Central memory CD4-positive, alpha-beta T cell (primary cell): Measurements from ENCODE around the gene RIPOR2.
A peak's percentile ranks its signal among the peaks of the same experiment; 100 is the strongest.

Experiments
- DNase-seq: peaks from one replicate; pipeline ENCODE4 v3.0.0; 2022
- total RNA-seq, 3 experiments: gene quantifications; one replicate each; lab custom pipeline; 2026; lab: John Stamatoyannopoulos, UW

Gene RIPOR2
- 61.8 to 1,108 (median 882) reads per million in 3 experiments for total RNA-seq

DNA sequence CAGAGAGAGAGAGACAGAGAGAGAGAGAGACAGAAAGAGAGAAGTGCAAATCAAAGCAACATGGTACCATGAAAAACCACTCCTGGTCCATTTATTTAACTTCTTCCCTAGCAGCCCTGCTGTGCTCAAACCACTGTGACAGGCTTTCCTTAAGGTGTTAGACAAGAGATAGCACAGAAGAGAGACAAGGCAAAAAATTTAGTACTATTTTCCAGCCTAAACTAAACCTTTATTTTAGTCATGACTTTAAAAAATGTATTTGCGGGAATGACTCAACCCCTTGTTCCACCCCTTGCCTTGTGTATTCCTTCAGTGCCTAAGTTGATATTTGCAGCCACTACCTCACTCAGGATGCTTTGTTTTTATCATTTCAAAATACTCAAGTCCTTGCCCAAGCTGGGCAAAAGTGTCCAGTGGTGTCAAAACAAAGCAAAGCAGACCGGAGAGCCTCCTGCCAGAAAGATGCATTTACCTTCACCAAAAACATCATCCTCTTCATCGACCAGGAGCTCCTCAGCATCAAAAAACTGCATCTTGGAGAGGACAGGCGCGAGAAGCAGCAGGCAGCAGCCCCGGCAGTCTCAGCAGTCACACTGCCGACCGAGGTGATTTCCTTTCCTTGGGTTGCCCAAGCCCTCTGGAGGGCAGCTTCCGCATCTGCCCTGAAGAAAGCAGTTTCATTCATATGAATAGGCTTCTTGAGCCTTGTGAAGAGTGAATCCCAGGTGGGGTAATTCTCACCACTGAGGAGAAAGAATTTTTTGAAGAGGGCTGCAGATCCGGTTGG lies at the start of gene RIPOR2:
TSS of gene RIPOR2 (minus strand) at position 595 of the 787 bp plus-strand sequence. CDS start at position 533, 62 bp downstream.
- DNase-seq, result peak; percentile 73

GRCh38 chr6:24985323-24985722 lies 49.6 kb upstream of the RIPOR2 start:
- no peak for DNase-seq

DNA sequence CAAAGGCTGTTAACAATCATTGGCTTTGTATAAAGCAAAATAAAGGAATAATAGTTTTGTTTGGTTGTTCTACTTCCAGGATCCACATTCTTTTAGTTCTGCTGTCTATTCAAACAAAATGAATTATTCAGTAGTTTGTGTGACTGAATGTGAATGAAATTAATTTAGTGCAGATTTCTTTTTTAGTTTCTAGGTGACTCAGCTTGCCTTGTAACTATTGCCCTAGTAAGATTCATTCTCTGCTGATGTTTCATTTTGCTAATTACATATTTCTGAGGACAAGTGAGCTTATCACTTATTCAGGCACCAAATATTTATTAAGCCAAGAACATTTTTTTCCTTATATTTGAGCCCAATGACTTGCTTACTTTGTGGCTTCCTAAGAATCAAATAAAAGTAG lies 46.5 kb upstream of the RIPOR2 start:
- no peak for DNase-seq

- no peak for DNase-seq
Observed at GRCh38 chr6:24981386-24981760, 45.6 kb upstream of the RIPOR2 start.

DNA sequence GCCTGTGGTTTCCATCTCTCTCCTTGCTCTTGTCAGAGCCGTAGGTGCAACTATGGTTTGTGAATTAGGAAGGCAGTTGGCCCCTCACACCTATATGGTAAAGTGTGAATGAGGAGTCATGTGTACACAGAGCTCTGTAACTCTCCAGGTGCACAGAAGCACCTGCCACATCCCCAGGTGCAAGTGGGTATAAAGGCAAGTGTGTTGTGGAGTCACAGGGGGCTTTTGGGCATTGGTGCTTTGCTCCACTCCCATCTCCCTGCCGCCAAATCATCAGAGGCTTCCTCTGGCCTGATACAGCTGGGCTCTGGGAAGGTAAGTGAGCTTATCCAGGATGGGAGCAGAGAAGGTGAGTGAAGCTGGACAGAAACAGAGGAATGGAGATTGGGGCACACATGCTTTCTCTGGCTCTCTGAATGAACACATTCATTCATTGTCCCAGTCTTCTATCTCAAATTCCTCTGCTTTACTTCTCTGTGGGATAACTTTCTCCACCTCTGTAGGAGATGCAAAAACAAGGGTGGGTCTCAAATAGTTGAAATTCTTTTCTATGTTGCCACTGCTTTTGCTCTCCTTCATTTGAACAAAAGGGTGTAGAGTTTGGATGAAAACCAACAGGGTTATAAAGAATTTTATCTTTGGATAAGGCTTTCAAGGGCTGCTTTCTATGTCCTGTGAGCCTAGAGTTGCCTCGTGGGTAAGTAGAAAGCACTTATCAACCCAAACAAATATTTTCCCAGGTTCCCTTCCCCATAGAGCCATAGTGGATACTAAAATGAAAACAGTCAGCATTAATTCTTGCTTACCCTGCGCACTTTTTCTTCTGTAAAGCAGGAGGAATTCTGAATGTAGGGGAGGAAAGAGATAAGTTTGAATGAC lies 45.0 kb upstream of the RIPOR2 start:
- no peak for DNase-seq

GRCh38 chr6:24979176-24979575 lies 43.4 kb upstream of the RIPOR2 start:
- no peak for DNase-seq

- DNase-seq, result peak; percentile 45
Observed at GRCh38 chr6:24974182-24975171, 38.7 kb upstream of the RIPOR2 start.

DNA sequence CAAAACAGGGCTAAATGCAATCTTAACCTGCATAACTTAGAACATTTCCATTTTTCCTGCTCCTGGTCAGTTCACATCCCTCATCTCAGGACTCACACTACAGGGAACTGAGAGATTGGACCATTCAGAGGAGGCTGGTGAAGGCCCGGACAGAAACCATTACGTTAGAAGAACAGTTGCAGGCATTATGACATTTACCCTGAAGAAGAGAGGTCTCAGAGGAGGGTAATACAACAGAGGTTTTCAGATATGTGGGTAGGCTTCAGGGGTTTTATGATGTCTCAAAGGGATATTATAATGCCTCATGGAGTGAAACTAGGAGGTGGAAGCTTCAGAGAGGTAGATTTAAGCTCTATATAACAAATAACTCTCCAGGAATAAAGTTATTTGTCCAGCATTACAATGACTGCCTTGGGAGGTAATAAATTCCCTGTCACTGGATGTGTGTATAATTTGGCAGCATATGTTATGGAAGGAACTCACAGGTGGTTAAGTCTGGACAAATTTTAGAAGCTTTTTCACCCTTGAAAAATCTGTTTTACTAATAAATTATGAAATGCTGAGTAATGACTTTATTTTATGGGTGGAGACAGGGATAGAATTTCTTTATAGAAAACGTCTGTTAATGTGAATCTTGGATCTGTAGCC lies 36.7 kb upstream of the RIPOR2 start:
- DNase-seq, result no peak

DNA sequence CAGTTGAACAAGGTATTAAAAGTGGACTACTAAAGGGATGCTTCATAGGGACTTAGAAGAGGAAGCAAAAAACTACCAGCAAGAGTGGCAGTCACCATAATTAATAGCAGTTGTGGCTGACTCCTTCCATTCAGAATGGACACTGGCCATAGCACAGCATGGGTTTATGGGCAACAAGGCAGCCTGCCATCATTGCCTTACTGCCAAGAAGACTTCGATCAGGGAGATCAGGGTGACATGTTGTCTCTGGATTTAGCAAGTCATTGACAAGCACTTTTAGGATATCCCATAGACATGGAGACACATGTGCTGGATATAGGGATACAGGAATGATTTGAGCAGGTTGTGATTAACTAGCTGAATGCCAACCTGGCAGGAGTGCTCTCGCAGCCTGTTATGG lies 35.3 kb upstream of the RIPOR2 start:
- DNase-seq, result no peak

GRCh38 chr6:24969343-24969860 lies 33.6 kb upstream of the RIPOR2 start:
- no peak for DNase-seq

DNA sequence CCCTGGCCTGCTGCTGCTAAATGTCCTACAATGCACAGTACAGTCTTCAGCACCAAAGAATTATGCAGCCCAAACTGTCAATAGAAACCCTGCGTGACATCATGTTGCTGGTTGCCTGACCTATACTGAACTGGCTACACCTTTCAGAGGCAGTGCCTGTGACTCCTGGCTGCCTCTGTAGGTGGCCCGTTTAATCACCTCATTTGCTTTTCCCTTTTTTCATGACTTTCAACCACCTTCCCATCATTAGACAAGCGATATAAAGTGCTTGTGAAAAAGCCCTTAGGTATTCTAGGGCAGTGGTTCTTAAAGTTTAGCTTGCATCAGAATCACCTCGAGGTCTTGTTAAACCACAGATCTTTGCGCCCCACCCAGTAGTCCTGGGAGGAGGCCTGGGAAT lies 33.0 kb upstream of the RIPOR2 start:
- DNase-seq, result no peak

- no peak for DNase-seq
Observed at GRCh38 chr6:24967211-24967610, 31.5 kb upstream of the RIPOR2 start.

GRCh38 chr6:24966381-24966780 lies 30.6 kb upstream of the RIPOR2 start:
- DNase-seq, result no peak

GRCh38 chr6:24963887-24964570 lies 28.3 kb upstream of the RIPOR2 start:
- no peak for DNase-seq

DNA sequence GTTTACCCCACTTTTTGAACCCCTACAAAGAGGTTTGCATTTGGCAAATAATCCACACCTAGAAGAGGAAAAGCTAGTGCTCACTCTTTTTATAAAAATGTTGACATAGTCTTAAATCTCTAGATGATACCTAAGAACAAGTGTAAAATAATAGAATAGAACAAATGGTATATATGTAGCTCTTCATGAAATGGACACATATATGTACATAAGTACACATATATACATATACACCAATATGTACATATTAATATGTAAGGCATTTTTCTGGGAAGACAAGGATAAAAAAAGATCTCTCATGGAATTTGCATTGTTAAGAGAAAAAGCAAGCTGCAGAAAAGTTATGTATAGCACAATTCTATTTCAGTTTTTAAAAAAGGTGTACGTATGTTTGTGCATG lies 27.6 kb upstream of the RIPOR2 start:
- no peak for DNase-seq

- DNase-seq, result no peak
Observed at GRCh38 chr6:24961852-24962251, 26.1 kb upstream of the RIPOR2 start.

DNA sequence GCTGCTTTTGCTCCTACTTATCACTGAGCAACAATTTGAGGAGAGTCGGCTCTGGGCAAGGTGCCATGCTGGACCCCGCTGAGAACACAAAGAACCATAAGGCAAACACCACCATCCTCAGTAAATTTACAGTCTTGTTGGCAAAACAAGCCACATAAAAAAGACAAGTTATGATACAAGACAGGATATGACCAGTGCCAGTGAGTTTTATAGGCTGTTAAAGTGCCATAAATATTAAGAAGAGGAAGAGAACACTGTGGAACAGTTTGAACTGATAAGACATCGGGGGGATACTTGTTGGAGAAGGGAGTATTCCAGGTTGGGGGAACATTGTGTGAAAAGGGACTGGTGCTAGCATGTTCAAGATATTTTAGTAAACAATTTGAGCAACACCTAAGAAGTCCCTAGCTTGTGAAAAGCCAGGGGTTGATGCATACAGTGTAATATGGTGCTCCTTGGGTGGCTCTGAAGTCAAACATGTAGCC lies 25.3 kb upstream of the RIPOR2 start:
- peak; percentile 40 for DNase-seq

- no peak for DNase-seq
Observed at GRCh38 chr6:24959319-24959718, 23.6 kb upstream of the RIPOR2 start.

GRCh38 chr6:24957199-24957598 lies 21.4 kb upstream of the RIPOR2 start:
- no peak for DNase-seq

DNA sequence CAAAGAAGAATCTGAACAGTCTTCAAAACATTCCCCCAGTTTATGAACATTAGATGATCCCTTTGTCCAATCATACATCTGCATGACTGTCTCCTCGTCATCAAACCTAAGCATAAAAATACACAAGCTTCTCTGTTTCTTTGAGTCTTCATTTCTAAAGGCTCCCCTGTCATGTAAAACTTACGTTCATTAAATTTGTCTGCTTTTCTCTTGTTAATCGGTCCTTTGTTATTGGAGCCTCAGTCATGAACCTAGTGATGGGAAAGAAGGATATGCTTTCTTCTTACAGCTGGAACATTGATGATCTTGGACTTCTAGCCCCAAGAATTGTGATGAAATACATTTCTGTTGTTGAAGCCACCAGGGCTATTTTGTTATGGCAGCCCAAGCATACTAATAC lies 18.0 kb upstream of the RIPOR2 start:
- DNase-seq, result no peak

DNA sequence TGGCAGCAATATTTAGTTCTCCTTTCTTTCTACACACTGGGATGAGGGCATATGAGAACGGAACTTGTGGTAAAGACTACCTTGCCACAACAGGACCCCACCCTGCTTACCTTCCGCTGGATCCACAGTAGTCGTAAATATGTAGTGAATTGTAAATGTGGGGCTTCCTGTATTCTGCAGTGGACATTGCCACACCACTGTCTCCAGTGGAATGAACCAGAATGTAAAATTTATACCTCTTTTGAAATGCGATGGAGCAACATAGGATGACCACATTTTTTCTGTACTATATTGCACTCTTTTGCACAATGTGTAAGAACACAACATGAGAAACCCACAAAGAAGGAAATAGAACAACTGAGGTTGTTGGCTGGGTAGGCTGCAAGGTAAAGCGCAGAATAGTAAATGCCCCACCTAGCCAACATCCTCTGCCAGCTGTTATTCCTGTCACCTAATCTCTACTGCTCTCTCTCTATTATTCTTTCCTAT lies 16.1 kb upstream of the RIPOR2 start:
- DNase-seq, result peak; percentile 85
